Esophagus squamous epithelium (tissue), 4 donors: ENCODE results near the gene GUCY2D.

Source experiments
- CTCF ChIP-seq, 6 experiments: fragments of 450-650 bp in 4 of 6; fragments of 200-600 bp in 2 of 6; sonication (generic) in 2 of 6; IDR thresholded peaks; one replicate each; pipeline ENCODE4 v1.5.1; 2016 to 2019; ENCODE audit warnings: antibody characterized with exemption in 6 of 6, mild to moderate bottlenecking in 4 of 6, moderate library complexity in 4 of 6
- POLR2A ChIP-seq, 4 donors: fragments of 450-650 bp; IDR thresholded peaks; one replicate each; pipeline ENCODE4 v1.6.1; 2017; ENCODE audit warnings: antibody characterized with exemption in 4 of 4, mild to moderate bottlenecking in 4 of 4, moderate library complexity in 3 of 4

GRCh38 chr17:8051831-8052230, 49.4 kb downstream of the GUCY2D start:
- no peak for TF ChIP-seq CTCF (IDR thresholded peaks at IDR 0.05)
- no peak for TF ChIP-seq POLR2A (IDR thresholded peaks at IDR 0.05)
